Putamen (tissue), 1 donor: Measurements from ENCODE around the gene RNF31.
"Not testable (repeated sequence)": the region's sequence is repeated elsewhere in the genome, so short reads cannot be mapped to it uniquely, and the experiment has no call there.

Experiments
- DNase-seq: peaks from one replicate; pipeline ENCODE4 v3.0.0-alpha.2; 2016; ENCODE audit warnings: low spot score

RNF31 gene

GRCh38 chr14:24146978-24147760, at the start of gene RNF31:
RNF31 (plus strand) TSS chr14:24147498; CDS start chr14:24147699, 201 bp downstream.
- DNase-seq, result peak; percentile 99

- no peak for DNase-seq
Observed at GRCh38 chr14:24098229-24098926, 48.9 kb upstream of the RNF31 start.

DNA sequence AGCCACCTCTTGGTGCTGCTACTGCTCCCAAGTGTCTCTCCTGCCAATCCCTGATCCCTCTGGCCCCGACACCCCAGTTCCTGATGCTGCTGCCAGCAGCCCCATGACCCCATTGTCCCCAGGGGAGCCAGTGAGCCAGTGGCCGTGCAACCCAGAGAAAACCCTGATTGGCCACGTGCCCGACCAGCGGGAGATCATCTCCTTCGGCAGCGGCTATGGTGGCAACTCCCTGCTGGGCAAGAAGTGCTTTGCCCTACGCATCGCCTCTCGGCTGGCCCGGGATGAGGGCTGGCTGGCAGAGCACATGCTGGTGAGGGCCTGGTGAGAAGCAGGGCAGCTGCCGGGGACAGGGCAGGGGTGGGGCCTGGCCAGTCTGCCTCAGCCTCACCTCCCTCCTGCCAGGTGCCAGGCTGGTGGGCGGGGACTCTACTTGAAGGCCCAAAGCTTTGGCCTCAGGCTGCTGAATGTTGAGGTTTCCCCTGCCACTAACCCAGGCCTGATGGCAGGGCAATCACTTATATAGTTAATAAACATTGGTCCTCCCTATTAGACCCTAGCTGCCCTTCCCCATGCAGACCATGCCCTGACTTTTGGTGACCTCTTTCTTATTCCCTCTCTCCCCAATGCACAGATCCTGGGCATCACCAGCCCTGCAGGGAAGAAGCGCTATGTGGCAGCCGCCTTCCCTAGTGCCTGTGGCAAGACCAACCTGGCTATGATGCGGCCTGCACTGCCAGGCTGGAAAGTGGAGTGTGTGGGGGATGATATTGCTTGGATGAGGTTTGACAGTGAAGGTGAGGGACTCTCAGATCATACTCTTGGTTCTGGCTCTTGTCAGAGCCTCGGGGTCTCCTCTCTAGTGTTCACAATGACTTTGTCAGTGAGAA, 48.1 kb upstream of the RNF31 start:
- DNase-seq, result no peak

GRCh38 chr14:24100197-24100981, 46.9 kb upstream of the RNF31 start:
- DNase-seq, result no peak

GRCh38 chr14:24100982-24101494, 46.3 kb upstream of the RNF31 start:
- DNase-seq, result no peak

DNA sequence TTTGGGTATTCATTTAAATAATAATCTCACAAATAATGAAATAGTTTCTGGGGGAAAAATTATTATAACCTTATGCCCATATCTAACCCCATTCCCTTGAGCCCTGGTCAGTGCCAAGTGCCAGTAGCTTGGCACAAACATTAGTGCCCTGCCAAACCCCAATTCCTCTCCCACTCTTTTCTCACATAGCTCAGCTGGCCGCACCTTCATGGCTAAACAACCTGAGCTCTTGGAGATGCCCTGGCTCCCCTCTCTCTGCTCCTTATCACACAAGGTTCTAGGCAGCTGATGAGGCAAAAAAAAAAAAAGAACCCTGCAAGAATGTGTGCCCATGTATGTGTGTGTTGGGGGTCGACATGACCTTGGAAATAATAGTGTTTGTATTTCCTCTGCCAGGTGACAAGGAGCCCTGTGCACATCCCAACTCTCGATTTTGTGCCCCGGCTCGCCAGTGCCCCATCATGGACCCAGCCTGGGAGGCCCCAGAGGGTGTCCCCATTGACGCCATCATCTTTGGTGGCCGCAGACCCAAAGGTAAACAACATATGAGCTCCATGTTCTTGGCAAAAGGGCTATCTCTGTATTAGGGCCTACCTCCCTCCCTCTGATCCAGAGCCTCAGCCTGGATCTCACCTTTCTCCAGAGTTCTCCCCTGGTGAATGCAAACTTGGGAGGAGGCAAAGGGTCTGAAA, 44.8 kb upstream of the RNF31 start:
- DNase-seq, result no peak

DNA sequence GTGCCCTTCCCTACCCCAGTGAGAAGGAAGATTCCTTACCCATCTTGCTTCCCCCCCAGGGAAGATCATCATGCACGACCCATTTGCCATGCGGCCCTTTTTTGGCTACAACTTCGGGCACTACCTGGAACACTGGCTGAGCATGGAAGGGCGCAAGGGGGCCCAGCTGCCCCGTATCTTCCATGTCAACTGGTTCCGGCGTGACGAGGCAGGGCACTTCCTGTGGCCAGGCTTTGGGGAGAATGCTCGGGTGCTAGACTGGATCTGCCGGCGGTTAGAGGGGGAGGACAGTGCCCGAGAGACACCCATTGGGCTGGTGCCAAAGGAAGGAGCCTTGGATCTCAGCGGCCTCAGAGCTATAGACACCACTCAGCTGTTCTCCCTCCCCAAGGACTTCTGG, 43.8 kb upstream of the RNF31 start:
- DNase-seq, result no peak

DNA sequence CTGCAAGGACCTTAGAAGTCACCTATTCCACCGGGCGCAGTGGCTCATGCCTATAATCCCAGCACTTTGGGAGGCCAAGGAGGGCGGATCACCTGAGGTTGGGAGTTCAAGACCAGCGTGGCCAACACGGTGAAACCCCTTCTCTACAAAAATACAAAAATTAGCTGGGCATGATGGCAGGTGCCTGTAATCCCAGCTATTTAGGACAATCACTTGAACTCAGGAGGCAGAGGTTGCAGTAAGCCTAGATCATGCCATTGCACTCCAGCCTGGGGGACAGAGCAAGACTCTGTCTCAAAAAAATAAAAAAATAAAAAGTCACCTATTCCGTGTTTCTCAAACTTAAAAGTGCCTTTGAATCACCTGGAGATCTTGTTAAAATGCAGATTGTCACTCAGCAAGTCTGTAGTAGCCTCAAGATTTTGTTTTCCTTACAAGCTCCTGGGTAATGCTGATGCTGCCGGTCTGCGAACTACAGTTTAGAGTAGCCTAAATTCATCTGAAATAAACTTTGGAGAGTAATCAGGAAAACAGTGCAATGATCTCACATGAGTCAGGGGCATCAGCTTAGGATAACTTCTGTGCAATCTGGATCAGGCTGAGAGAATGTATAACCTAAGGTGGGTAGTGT, 41.6 kb upstream of the RNF31 start:
- not testable (repeated sequence) for DNase-seq

DNA sequence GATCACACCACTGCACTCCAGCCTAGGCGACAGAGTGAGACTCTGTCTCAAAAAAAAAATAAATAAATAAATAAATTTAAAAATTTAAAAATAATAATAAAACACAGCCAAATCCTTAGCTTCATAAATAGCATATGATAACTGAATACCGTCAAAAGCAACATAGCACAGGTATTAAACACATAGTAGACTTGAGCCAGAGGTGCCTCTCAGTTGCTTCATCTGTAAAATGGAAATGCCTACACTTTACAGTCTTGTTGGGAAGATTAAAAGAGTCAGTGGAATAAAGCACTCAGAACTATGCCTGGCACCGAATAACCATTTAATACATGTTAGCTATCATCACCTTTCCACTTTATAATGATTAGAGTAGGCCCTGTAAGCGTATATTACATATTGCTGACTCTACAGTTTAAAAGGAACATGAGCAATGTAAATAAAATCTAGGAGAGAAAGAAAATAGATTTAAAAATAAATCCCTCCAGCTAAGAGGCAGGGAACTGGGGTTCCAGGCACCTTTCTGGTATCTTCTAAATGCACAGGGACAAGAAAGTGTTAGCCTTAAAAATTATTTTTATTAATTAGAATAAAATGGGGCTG, 40.5 kb upstream of the RNF31 start:
- DNase-seq, result no peak

GRCh38 chr14:24108336-24108874, 38.9 kb upstream of the RNF31 start:
- no peak for DNase-seq

DNA sequence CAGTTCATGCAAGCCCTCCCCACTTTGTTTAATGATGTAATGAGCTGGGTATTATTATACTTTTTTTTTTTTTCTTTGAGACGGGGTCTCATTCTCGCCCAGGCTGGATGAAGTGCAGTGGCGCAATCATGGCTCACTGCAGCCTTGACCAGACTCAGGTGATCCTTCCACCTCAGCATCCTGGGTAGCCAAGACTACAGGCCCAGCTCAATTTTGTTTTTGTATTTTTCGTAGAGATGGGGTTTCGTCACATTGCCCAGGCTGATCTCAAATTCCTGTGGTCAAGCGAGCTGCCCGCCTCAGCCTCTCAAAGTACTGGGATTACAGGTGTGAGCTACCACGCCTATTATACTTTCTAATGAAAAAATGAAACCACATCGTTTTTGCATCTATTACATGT, 37.2 kb upstream of the RNF31 start:
- no peak for DNase-seq

GRCh38 chr14:24110523-24110922, 36.8 kb upstream of the RNF31 start:
- no peak for DNase-seq

- no peak for DNase-seq
Observed at GRCh38 chr14:24113379-24113800, 33.9 kb upstream of the RNF31 start.

DNA sequence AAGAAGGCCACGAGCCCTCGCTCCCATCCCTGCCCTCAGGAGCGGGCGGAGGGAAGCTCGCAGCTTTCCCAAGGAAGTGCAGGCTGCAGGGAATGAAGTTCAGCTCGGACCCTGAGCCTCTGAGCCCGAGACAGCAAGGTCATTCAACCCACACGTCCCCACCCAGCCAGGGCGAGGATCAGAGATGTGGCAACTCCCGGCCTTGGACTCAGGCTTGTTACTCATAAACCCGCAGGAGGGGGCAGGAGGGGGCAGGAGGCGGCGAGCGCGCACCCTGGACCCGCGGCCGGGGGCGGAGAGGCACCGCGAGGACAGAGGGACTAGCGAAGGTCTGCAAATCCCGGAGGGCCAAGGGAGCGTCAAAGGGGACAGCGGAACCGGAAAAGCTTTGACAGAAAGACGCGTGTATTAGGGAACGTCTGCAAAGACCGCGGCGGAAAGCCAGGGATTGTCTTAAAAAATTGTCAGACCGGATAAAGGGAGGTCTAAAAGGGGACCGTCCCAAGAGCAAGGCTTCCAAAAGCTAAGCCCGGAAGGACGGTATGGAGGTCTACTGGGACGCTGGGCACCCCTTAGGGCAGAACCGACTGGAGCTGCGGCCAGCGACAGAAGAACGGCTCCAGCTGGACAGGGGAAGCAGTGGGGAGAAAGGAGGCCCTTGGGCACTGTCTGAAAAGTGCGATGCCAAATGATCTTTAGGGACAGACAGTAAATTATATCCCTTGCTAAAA, 33.3 kb upstream of the RNF31 start:
- DNase-seq, result peak; percentile 89

- peak; percentile 100 for DNase-seq
Observed at GRCh38 chr14:24114532-24115421, 32.5 kb upstream of the RNF31 start, which contains the start of the genes DCAF11 and NRL. DCAF11 (plus strand) TSS chr14:24114777; CDS start chr14:24115595, 818 bp downstream. NRL (minus strand) TSS chr14:24114949; CDS start chr14:24082848, 32,101 bp downstream.

- DNase-seq, result no peak
Observed at GRCh38 chr14:24115422-24116127, 31.7 kb upstream of the RNF31 start.
